Subcutaneous adipose tissue (tissue), 4 donors: ENCODE measurements around the gene BLM. TPM values are rescaled to one million over a fixed set of nuclear protein-coding genes. Genes with fewer than 3 reads are reported as not detected.

Experiments used
- CTCF ChIP-seq: fragments of 450-650 bp; IDR thresholded peaks from one replicate; pipeline ENCODE4 v1.5.1; 2016; ENCODE audit warnings: low read depth, mild to moderate bottlenecking, control low read depth, antibody characterized with exemption, moderate library complexity
- total RNA-seq, 4 donors: library from RNA; depleted of rRNA; stranded (reverse); fragments of >200 nt; gene quantifications; one replicate each; pipeline ENCODE4 v1.1.0, GENCODE V29; 2016

Gene BLM
- total RNA-seq, 4 donors from 2014 or later = 2.4 to 13.6 (median 6.8) TPM

DNA sequence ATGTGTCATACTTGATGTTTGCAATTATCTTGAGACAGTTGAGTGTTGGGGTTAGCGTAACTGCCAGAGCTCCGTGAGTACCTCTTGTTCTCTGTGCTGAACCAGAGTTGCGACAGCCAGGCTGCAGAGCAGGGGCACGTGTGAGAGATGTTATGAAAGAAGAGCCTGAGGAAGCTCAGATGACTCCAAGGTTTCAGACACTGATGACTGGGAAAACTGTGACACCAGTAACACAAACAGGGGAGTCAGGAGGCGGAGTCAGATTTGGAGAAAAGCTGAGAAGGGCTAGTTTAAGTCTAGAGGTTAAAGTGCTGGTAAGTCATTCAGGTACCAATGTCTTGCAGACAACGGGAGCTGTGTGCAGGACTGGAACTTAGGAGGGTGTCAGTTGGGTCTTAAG lies 45.0 kb downstream of the BLM start:
- TF ChIP-seq CTCF = no peak

DNA sequence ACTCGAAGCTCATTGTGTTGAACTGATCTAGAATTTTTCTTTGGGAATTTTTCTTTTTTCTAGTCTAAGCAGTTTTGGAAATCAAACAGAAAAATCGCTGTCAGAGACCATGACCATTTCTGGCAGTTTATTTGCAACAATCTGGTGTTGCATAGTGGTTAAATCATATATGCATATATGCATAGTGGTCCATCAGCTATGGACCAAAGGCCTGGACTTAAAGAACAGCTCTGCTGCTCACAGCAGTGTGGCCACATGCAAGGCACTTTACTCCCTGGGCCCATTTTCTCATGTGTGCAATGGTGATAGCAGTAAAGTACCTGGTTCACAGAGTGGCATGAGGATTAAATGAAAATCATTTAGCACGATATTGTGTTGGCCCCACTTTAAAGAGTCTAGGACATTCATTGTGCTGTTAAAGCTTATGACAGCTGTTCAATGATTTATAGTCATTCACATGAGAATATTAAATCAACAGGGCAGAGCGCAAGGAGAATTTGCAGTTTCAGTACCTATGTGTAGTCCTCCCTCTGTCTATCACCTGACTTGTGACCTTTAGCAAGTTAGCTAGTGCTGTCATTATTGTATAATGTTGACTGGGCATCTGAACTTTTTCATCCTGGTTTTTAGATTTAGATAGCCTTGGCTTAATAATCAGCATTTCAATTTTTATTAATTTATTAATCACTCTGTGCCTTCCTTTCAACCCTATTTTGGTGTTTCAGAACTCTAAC lies 46.4 kb downstream of the BLM start:
- no peak for TF ChIP-seq CTCF

GRCh38 chr15:90765531-90765930 lies 48.4 kb downstream of the BLM start:
- no peak for TF ChIP-seq CTCF

DNA sequence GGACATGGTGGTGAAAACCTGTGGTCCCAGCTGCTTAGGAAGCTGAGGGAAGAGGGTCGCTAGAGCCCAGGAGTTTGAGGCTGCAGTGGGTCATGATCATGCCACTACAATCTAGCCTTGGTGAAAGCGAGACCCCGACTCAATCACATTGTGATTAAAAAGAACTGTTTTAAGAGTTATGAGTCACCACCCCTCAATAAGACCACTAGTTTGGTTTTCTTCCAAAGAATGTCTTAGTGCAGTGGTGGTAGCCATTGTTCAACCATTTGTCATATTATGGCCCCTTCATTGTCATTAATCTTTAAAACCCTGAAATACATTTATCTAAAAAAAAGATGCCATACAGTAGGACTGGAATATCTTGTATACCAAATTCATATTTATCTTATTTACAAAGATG lies 48.8 kb downstream of the BLM start:
- no peak for TF ChIP-seq CTCF

- no peak for TF ChIP-seq CTCF
Observed at GRCh38 chr15:90769375-90769774, 52.2 kb downstream of the BLM start.

- no peak for TF ChIP-seq CTCF
Observed at GRCh38 chr15:90773485-90773884, 56.3 kb downstream of the BLM start.

DNA sequence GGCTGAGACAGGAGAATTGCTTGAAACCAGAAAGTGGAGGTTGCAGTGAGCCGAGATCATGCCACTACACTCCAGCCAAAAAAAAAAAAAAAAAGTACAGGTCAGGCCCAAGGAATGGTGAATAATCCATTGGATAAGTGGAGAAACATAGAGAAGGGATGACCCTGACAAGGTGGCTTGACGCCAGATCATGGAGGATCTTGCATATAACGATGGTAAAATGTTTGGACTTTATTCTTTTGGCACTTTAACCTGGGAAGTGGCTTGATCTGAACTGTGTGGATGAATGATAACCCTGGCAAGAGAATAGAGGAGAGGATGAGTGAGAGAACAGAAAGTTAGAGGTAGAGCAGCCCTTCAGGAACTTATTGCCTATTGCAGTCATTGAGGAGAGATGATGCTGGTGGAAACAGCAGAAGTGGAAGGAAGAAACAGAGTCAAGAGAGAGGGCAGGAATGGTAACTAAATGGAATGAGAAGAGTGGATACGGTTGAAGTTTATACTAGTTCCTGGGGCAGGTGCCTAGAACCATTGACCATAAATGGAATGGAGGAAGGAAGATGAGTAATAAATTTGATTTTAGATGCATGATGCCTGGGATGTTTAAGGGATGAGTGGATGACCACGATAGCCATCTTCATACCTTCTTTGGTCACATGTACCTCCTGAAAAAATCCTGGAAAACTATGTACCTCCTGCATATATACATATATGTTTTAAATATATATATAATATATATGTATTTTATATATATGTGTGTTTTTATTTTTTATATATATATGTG lies 57.8 kb downstream of the BLM start:
- no peak for TF ChIP-seq CTCF
